Upper lobe of left lung (tissue), 6 donors: ENCODE results near the gene RBMS1. TPM values are rescaled to one million over a fixed set of nuclear protein-coding genes. Genes with fewer than 3 reads are reported as not detected.
"Not testable (repeated sequence)": the region's sequence is repeated elsewhere in the genome, so short reads cannot be mapped to it uniquely, and the experiment has no call there.

ENCODE experiments used
- ATAC-seq, 2 donors: fragments of 200-7000 bp; cut with Tn5 transposase; one replicate each; pipeline ENCODE4 v1.9.1; 2022; ENCODE audit warnings: mild to moderate bottlenecking in 2 of 2, moderate library complexity in 2 of 2; ENCODE audit not compliant: low FRiP score in 2 of 2
- DNase-seq, 2 donors: peaks; one replicate each; pipeline ENCODE4 v3.0.0-alpha.2; 2019 to 2020
- H3K27ac ChIP-seq, 4 donors: fragments of 200-600 bp; sonication (generic); one replicate each; pipeline ENCODE4 v1.5.1; 2016 to 2019
- H3K27me3 ChIP-seq, 4 donors: fragments of 200-600 bp; sonication (generic); one replicate each; pipeline ENCODE4 v1.5.1; 2017 to 2019
- H3K36me3 ChIP-seq, 4 donors: fragments of 200-600 bp; sonication (generic); one replicate each; pipeline ENCODE4 v1.5.1; 2016 to 2019
- H3K4me1 ChIP-seq, 4 donors: fragments of 200-600 bp; sonication (generic); one replicate each; pipeline ENCODE4 v1.5.1; 2018 to 2019
- H3K4me3 ChIP-seq, 4 donors: fragments of 200-600 bp; sonication (generic); one replicate each; pipeline ENCODE4 v1.5.1; 2017 to 2019; ENCODE audit warnings: mild to moderate bottlenecking in 2 of 4, moderate library complexity in 1 of 4
- H3K9me3 ChIP-seq, 4 donors: fragments of 200-600 bp; sonication (generic); one replicate each; pipeline ENCODE4 v1.5.1; 2018 to 2019
- CTCF ChIP-seq, 6 experiments: fragments of 450-650 bp in 4 of 6; fragments of 200-600 bp in 2 of 6; sonication (generic) in 2 of 6; IDR thresholded peaks; one replicate each; pipeline ENCODE4 v1.5.1; 2016 to 2019; ENCODE audit warnings: antibody characterized with exemption in 6 of 6
- EP300 ChIP-seq, 4 donors: sonication (generic); formaldehyde crosslinking; IDR thresholded peaks; one replicate each; pipeline ENCODE4 v1.5.1; 2017; ENCODE audit warnings: antibody characterized with exemption in 4 of 4, control low read depth in 2 of 4
- POLR2A ChIP-seq, 4 donors: fragments of 450-650 bp; IDR thresholded peaks; one replicate each; pipeline ENCODE4 v1.5.1; 2016 to 2017; ENCODE audit warnings: antibody characterized with exemption in 4 of 4, mild to moderate bottlenecking in 2 of 4
- POLR2AphosphoS5 ChIP-seq, 2 donors: sonication (generic); formaldehyde crosslinking; IDR thresholded peaks; one replicate each; pipeline ENCODE4 v1.5.1; 2017; ENCODE audit warnings: antibody characterized with exemption in 2 of 2
- WGBS, 2 donors: methylation state at CpG; one replicate each; pipeline ENCODE4 v1.1.5; 2017 to 2018; 5-methylcytosine and 5-hydroxymethylcytosine counted together
- total RNA-seq, 6 donors: library from RNA; depleted of rRNA in 4 of 6; stranded (reverse); fragments of >200 nt in 4 of 6; gene quantifications; one replicate each; pipeline versions ENCODE4 v1.1.0 to v1.2.1, GENCODE V29; 2016 to 2021
- donor health status: DM: no; HTN: no; CAD: no; lungs with moderate emphysema.
- donor health status: DM: no; HTN: yes; CAD: no; lungs with severe emphysema.

Gene RBMS1
- total RNA-seq, 6 donors from 2014 or later: 81.3 to 125 (median 95.4) TPM

- no peak for ATAC-seq
- 80 to 85% methylated on average over 4 of the region's 4 CpGs for WGBS, 2 donors
- DNase-seq: no peak
Observed at GRCh38 chr2:160423126-160423525, 70.5 kb downstream of the RBMS1 start.

DNA sequence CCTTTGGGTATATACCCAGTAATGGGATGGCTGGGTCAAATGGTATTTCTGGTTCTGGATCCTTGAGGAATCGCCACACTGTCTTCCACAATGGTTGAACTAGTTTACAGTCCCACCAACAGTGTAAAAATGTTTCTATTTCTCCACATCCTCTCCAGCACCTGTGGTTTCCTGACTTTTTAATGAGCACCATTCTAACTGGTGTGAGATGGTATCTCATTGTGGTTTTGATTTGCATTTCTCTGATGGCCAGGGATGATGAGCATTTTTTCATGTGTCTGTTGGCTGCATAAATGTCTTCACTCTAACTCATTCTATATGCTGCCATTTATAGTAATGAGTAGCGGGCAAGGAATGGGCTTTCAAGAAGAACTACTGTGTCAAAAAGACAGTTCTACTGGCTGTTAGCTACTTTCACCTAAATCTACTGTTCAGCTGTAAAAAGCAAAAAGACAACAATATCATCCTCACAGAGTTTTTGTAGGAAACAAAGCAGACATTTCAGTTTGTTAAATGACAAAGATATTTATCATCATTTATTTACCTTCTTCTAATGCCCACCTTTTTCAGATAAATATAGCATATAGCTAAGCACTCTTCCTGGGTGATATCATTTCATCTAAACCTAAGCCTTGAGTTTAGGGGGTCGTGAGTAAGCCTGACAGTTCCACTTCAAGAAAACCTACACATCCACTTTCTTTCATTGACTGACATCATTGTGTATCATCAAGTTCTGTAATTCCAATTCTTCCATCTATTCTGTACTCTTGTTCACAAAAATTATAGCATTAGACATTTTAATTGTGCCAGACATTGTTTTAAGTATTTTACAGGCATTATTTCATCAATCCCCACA lies 71.7 kb downstream of the RBMS1 start:
- ATAC-seq, H3K36me3 ChIP-seq, H3K27me3 ChIP-seq, DNase-seq, H3K27ac ChIP-seq, H3K4me3 ChIP-seq, H3K9me3 ChIP-seq: not testable (repeated sequence)
- peaks cover 15 to 50% (median 35%) of the 10 kb centered on the region in 4 donors for H3K4me1 ChIP-seq
- 84 to 85% methylated on average over 3 of the region's 3 CpGs for WGBS, 2 donors

More at GRCh38 chr2:160423126-160423525, 70.5 kb downstream of the RBMS1 start:
- Histone ChIP-seq H3K27me3 (no peaks in the 10 kb centered on the region), H3K4me1 (peaks cover 23 to 40% (median 37%) of the 10 kb centered on the region in 4 donors), H3K9me3 (no peaks in the 10 kb centered on the region), H3K36me3 (no peaks in the 10 kb centered on the region), H3K4me3 (no peak overlapping the region), H3K27ac (no peak overlapping the region)
- TF ChIP-seq POLR2A (IDR thresholded peaks at IDR 0.05) (no peak), CTCF (IDR thresholded peaks at IDR 0.05) (no peak), POLR2AphosphoS5 (IDR thresholded peaks at IDR 0.05) (no peak), EP300 (IDR thresholded peaks at IDR 0.05) (no peak)

DNA sequence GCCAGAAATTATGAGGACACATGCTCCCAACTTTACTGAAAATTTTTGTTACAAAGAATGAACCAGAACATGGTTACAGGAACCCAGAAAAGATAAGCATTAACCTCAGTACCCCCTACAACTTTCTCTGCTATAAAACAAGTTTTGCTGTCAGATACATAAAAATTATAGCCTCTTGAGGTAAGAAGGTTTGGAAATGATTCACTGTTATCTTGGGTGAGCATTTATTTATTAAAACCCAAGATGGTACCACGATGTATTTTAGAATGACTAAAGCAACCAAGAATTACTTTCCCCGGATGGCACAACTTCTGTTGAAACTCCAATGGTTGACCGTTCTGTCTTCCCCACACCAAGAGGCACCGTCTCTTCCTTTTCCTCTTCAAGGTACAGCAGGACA lies 72.9 kb downstream of the RBMS1 start:
- no peak for DNase-seq

DNA sequence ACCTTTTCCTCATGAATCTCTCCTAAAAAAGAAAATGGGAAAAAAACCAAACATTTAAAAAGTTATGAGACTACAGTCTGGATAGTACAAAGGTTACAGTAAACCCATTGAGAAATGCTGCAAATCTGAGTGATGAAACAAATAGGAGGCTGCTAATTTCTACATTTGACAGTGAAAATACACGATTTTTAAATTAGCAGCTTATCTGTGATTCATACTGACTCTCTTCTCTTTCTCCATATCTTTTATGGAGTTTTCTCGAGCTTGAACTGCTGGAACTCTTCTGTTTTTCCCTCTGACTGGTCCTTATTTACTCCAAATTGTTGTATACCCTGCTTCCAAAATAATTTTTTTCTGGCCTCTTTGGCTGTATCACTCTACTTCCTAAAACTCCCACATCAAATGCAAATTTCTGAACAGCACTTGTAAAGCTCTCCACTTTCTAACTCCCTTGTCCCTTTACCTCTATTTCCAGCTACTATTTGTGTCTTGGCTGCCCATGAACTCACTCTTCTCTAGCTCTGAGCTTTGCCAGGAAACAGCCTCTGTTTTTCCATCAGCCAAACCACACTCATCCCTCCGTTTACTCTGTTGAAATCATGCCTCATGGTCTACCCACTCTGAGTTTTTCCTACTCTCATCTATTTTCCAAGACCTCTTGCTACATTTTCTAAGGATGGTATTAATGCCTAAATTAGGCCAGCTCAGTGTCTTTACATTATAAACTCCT lies 73.7 kb downstream of the RBMS1 start:
- TF ChIP-seq POLR2A (IDR thresholded peaks at IDR 0.05) (no peak), POLR2AphosphoS5 (IDR thresholded peaks at IDR 0.05) (peak in 1 of 2 donors; percentile 33)
- DNase-seq (no peak), ATAC-seq (peak in 1 of 2 donors; percentile 75)
- H3K27ac ChIP-seq: peak overlapping the region in 1 of 4 donors; percentile 12
- H3K27me3 ChIP-seq: no peaks in the 10 kb centered on the region
- H3K4me3 ChIP-seq: no peak overlapping the region
- H3K4me1 ChIP-seq: peaks cover 5 to 41% (median 20%) of the 10 kb centered on the region in 4 donors
- WGBS, 2 donors: 52 to 62% methylated on average over 3 of the region's 3 CpGs
- no peaks in the 10 kb centered on the region for H3K9me3 ChIP-seq
- H3K36me3 ChIP-seq: no peaks in the 10 kb centered on the region

More for the DNA sequence above, 72.9 kb downstream of the RBMS1 start:
- Histone ChIP-seq H3K4me3 (no peak overlapping the region), H3K4me1 (peaks cover 5 to 45% (median 27%) of the 10 kb centered on the region in 4 donors), H3K27ac (peak overlapping the region in 1 of 4 donors; percentile 12), H3K36me3 (no peaks in the 10 kb centered on the region), H3K9me3 (no peaks in the 10 kb centered on the region), H3K27me3 (no peaks in the 10 kb centered on the region)
- no peak for TF ChIP-seq POLR2A (IDR thresholded peaks at IDR 0.05)
- no peak for ATAC-seq
- 88 to 91% methylated on average over 4 of the region's 4 CpGs for WGBS, 2 donors

- Histone ChIP-seq H3K4me3 (no peak overlapping the region), H3K27me3 (no peaks in the 10 kb centered on the region), H3K4me1 (peaks cover 5 to 39% (median 19%) of the 10 kb centered on the region in 4 donors), H3K27ac (no peak overlapping the region), H3K36me3 (no peaks in the 10 kb centered on the region), H3K9me3 (no peaks in the 10 kb centered on the region)
- ATAC-seq (no peak), DNase-seq (no peak)
- TF ChIP-seq EP300 (IDR thresholded peaks at IDR 0.05): no peak
- TF ChIP-seq CTCF (IDR thresholded peaks at IDR 0.05): no peak
- TF ChIP-seq POLR2AphosphoS5 (IDR thresholded peaks at IDR 0.05): no peak
- no peak for TF ChIP-seq POLR2A (IDR thresholded peaks at IDR 0.05)
- WGBS, 2 donors: 65 to 68% methylated on average over 1 of the region's 1 CpG
Observed at GRCh38 chr2:160418853-160419252, 74.8 kb downstream of the RBMS1 start.

DNA sequence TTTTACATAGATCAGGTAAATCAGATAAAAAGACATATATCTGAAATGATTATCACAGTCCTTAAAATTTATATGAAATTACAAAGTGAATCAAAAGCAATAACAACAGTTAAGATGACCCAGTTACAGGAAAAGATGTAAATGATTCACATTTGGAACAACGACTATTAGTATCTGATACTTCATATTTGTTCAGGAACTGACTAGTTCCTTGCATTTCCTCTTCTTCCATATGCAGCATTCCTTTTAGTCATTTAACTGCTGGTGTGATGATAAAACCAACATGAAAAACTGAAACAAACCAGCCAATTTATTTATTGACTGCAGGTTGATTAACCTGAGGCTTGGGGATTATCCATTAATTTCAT lies 75.2 kb downstream of the RBMS1 start:
- WGBS, 2 donors: 23 to 41% methylated on average over 1 of the region's 1 CpG
- TF ChIP-seq POLR2A (IDR thresholded peaks at IDR 0.05) (no peak), CTCF (IDR thresholded peaks at IDR 0.05) (no peak), EP300 (IDR thresholded peaks at IDR 0.05) (no peak), POLR2AphosphoS5 (IDR thresholded peaks at IDR 0.05) (no peak)
- no peaks in the 10 kb centered on the region for H3K36me3 ChIP-seq
- ATAC-seq: no peak
- H3K4me3 ChIP-seq: no peak overlapping the region
- no peak overlapping the region for H3K27ac ChIP-seq
- H3K27me3 ChIP-seq: no peaks in the 10 kb centered on the region
- no peak for DNase-seq
- peaks cover 5 to 38% (median 19%) of the 10 kb centered on the region in 4 donors for H3K4me1 ChIP-seq
- no peaks in the 10 kb centered on the region for H3K9me3 ChIP-seq
